KMS-11 (cell line): Measurements from ENCODE around the gene EFNB3.

Experiments
- H2AFZ ChIP-seq: fragments of 200-600 bp; sonication (generic); 2 replicates; pipeline ENCODE4 v1.6.1; 2016; ENCODE audit warnings: antibody characterized with exemption, mixed run types, low read depth
- H3K27ac ChIP-seq: fragments of 200-600 bp; sonication (generic); 2 replicates; pipeline ENCODE4 v1.6.1; 2016; ENCODE audit warnings: mild to moderate bottlenecking, mixed run types
- H3K27me3 ChIP-seq: fragments of 200-600 bp; sonication (generic); 2 replicates; pipeline ENCODE4 v1.6.1; 2017; ENCODE audit warnings: mild to moderate bottlenecking, low read depth, mixed run types, moderate library complexity; ENCODE audit not compliant: insufficient read depth
- H3K36me3 ChIP-seq: fragments of 200-600 bp; sonication (generic); 2 replicates; pipeline ENCODE4 v1.6.1; 2017; ENCODE audit warnings: mild to moderate bottlenecking, mixed run types; ENCODE audit not compliant: insufficient read depth
- H3K4me1 ChIP-seq: fragments of 200-600 bp; sonication (generic); 2 replicates; pipeline ENCODE4 v1.6.1; 2016; ENCODE audit warnings: mild to moderate bottlenecking, low read depth, mixed run types; ENCODE audit not compliant: poor library complexity, severe bottlenecking
- H3K4me2 ChIP-seq: fragments of 200-600 bp; sonication (generic); 2 replicates; pipeline ENCODE4 v1.7.0; 2016; ENCODE audit warnings: mild to moderate bottlenecking, mixed run types
- H3K4me3 ChIP-seq: fragments of 200-600 bp; sonication (generic); IDR thresholded peaks from 2 replicates; pipeline ENCODE4 v1.6.1; 2017; ENCODE audit warnings: low read depth, low read length, mixed read lengths; ENCODE audit not compliant: insufficient read depth
- H3K79me2 ChIP-seq: fragments of 200-600 bp; sonication (generic); 2 replicates; pipeline ENCODE4 v1.6.1; 2016; ENCODE audit warnings: low read depth, mixed run types; ENCODE audit not compliant: insufficient read depth
- H3K9ac ChIP-seq: fragments of 200-600 bp; sonication (generic); 2 replicates; pipeline ENCODE4 v1.6.1; 2016; ENCODE audit warnings: mild to moderate bottlenecking, mixed run types
- H4K20me1 ChIP-seq: fragments of 200-600 bp; sonication (generic); 2 replicates; pipeline ENCODE4 v1.6.1; 2016; ENCODE audit warnings: mild to moderate bottlenecking, mixed run types; ENCODE audit not compliant: insufficient read depth
- CTCF ChIP-seq: fragments of 200-600 bp; sonication (generic); conservative IDR thresholded peaks from 2 replicates; pipeline ENCODE4 v1.6.1; 2017; ENCODE audit warnings: low read depth, mild to moderate bottlenecking, antibody characterized with exemption, low read length, moderate library complexity, mixed read lengths

The EFNB3 gene, protein sequence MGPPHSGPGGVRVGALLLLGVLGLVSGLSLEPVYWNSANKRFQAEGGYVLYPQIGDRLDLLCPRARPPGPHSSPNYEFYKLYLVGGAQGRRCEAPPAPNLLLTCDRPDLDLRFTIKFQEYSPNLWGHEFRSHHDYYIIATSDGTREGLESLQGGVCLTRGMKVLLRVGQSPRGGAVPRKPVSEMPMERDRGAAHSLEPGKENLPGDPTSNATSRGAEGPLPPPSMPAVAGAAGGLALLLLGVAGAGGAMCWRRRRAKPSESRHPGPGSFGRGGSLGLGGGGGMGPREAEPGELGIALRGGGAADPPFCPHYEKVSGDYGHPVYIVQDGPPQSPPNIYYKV

GRCh38 chr17:7704601-7705268 is at the start of gene EFNB3:
TSS of gene EFNB3 (plus strand) at chr17:7705202. CDS start at chr17:7705599, 397 bp downstream.
- H3K79me2 ChIP-seq = no peaks in the 10 kb centered on the region
- no peaks in the 10 kb centered on the region for H3K27me3 ChIP-seq
- no peak within 1 kb of the TSS for H3K4me2 ChIP-seq
- H3K9ac ChIP-seq = no peak within 1 kb of the TSS
- no peak within 1 kb of the TSS for H3K4me3 ChIP-seq
- H2AFZ ChIP-seq = no peak within 1 kb of the TSS
- no peaks in the 10 kb centered on the region for H4K20me1 ChIP-seq
- no peaks in the 10 kb centered on the region for H3K4me1 ChIP-seq
- H3K27ac ChIP-seq = no peak within 1 kb of the TSS
- H3K36me3 ChIP-seq = no peaks in the 10 kb centered on the region
- TF ChIP-seq CTCF = no peak

GRCh38 chr17:7655541-7655840 is 49.5 kb upstream of the EFNB3 start:
- Histone ChIP-seq H2AFZ (no peak overlapping the region), H4K20me1 (no peaks in the 10 kb centered on the region), H3K9ac (no peak overlapping the region), H3K4me3 (no peak overlapping the region), H3K27me3 (no peaks in the 10 kb centered on the region), H3K27ac (no peak overlapping the region), H3K4me2 (no peak overlapping the region), H3K36me3 (no peaks in the 10 kb centered on the region), H3K79me2 (no peaks in the 10 kb centered on the region), H3K4me1 (no peaks in the 10 kb centered on the region)
- no peak for TF ChIP-seq CTCF

GRCh38 chr17:7656958-7657609 is 47.9 kb upstream of the EFNB3 start:
- Histone ChIP-seq H3K27ac (no peak overlapping the region), H4K20me1 (no peaks in the 10 kb centered on the region), H3K36me3 (no peaks in the 10 kb centered on the region), H2AFZ (no peak overlapping the region), H3K9ac (no peak overlapping the region), H3K4me3 (no peak overlapping the region), H3K4me2 (no peak overlapping the region), H3K4me1 (no peaks in the 10 kb centered on the region), H3K27me3 (no peaks in the 10 kb centered on the region), H3K79me2 (no peaks in the 10 kb centered on the region)
- no peak for TF ChIP-seq CTCF

- H3K27ac ChIP-seq = no peak overlapping the region
- H3K36me3 ChIP-seq = no peaks in the 10 kb centered on the region
- no peaks in the 10 kb centered on the region for H4K20me1 ChIP-seq
- H3K27me3 ChIP-seq = no peaks in the 10 kb centered on the region
- no peak overlapping the region for H2AFZ ChIP-seq
- H3K4me1 ChIP-seq = no peaks in the 10 kb centered on the region
- no peak overlapping the region for H3K9ac ChIP-seq
- no peaks in the 10 kb centered on the region for H3K79me2 ChIP-seq
- no peak for TF ChIP-seq CTCF
- no peak overlapping the region for H3K4me3 ChIP-seq
- H3K4me2 ChIP-seq = no peak overlapping the region
These were observed 37.2 kb upstream of the EFNB3 start for GRCh38 chr17:7667656-7668406.
